Transverse colon (tissue), 4 donors: ENCODE results near the gene DUSP9.

Source experiments
- CTCF ChIP-seq, 5 experiments: fragments of 200-600 bp in 3 of 5; fragments of 450-650 bp in 2 of 5; sonication (generic) in 3 of 5; IDR thresholded peaks; 1 replicate in 2 of 5; 2 replicates in 3 of 5; pipeline ENCODE4 v1.5.1; 2016 to 2017; ENCODE audit warnings: antibody characterized with exemption in 5 of 5, inconsistent platforms in 3 of 5, mild to moderate bottlenecking in 2 of 5, moderate library complexity in 1 of 5
- EP300 ChIP-seq: sonication (generic); formaldehyde crosslinking; IDR thresholded peaks from one replicate; pipeline ENCODE4 v1.6.1; 2017; ENCODE audit warnings: antibody characterized with exemption, low read depth
- POLR2A ChIP-seq: fragments of 450-650 bp; IDR thresholded peaks from one replicate; pipeline ENCODE4 v1.6.1; 2016; ENCODE audit warnings: antibody characterized with exemption, mild to moderate bottlenecking, moderate library complexity
- POLR2AphosphoS5 ChIP-seq, 3 donors: sonication (generic); formaldehyde crosslinking; IDR thresholded peaks; one replicate each; pipeline ENCODE4 v1.6.1; 2016; ENCODE audit warnings: antibody characterized with exemption in 3 of 3

- no peak for TF ChIP-seq CTCF (IDR thresholded peaks at IDR 0.05)
- TF ChIP-seq EP300: no peak
- no peak for TF ChIP-seq POLR2AphosphoS5 (IDR thresholded peaks at IDR 0.05)
- no peak for TF ChIP-seq POLR2A
These were observed 49.1 kb downstream of the DUSP9 start for GRCh38 chrX:153696100-153696499.
